HG03565 (cell line): ENCODE measurements around the gene SLC26A11.

Experiments
- ATAC-seq: cut with Tn5 transposase; IDR thresholded peaks from one replicate; pipeline ENCODE4 v1.9.1; 2021; ENCODE audit warnings: mild to moderate bottlenecking, moderate library complexity; ENCODE audit not compliant: unreplicated experiment

The SLC26A11 gene

GRCh38 chr17:80277751-80278671 is 57.8 kb downstream of the SLC26A11 start:
- ATAC-seq = no peak

GRCh38 chr17:80279895-80280294 is 59.7 kb downstream of the SLC26A11 start:
- no peak for ATAC-seq

- no peak for ATAC-seq
Measured at GRCh38 chr17:80281516-80281915, 61.3 kb downstream of the SLC26A11 start.

GRCh38 chr17:80283116-80283852 is 63.1 kb downstream of the SLC26A11 start:
- ATAC-seq = no peak

- ATAC-seq = no peak
Measured at GRCh38 chr17:80284631-80285030, 64.4 kb downstream of the SLC26A11 start.

- ATAC-seq = no peak
Measured at GRCh38 chr17:80285237-80285920, 65.2 kb downstream of the SLC26A11 start.

- ATAC-seq = no peak
Measured at GRCh38 chr17:80286638-80286960, 66.4 kb downstream of the SLC26A11 start.

- ATAC-seq = no peak
Measured at GRCh38 chr17:80287038-80287437, 66.8 kb downstream of the SLC26A11 start.

GRCh38 chr17:80287806-80288567 is 67.8 kb downstream of the SLC26A11 start:
- ATAC-seq = no peak

GRCh38 chr17:80289616-80290015 is 69.4 kb downstream of the SLC26A11 start:
- ATAC-seq = no peak

- no peak for ATAC-seq
Measured at GRCh38 chr17:80290156-80290555, 69.9 kb downstream of the SLC26A11 start.

GRCh38 chr17:80291260-80291659 is 71.0 kb downstream of the SLC26A11 start:
- no peak for ATAC-seq

- no peak for ATAC-seq
Measured at GRCh38 chr17:80291691-80292487, 71.7 kb downstream of the SLC26A11 start.

GRCh38 chr17:80292521-80292971 is 72.3 kb downstream of the SLC26A11 start:
- no peak for ATAC-seq

GRCh38 chr17:80294210-80294609 is 74.0 kb downstream of the SLC26A11 start:
- ATAC-seq = no peak

GRCh38 chr17:80294653-80295052 is 74.4 kb downstream of the SLC26A11 start:
- ATAC-seq = no peak

GRCh38 chr17:80295146-80295545 is 74.9 kb downstream of the SLC26A11 start:
- ATAC-seq = no peak

GRCh38 chr17:80295559-80295958 is 75.3 kb downstream of the SLC26A11 start:
- ATAC-seq = no peak

- no peak for ATAC-seq
Measured at GRCh38 chr17:80296221-80296620, 76.0 kb downstream of the SLC26A11 start.

GRCh38 chr17:80297996-80298560 is 77.9 kb downstream of the SLC26A11 start:
- ATAC-seq = no peak
